Activated CD8-positive, alpha-beta memory T cell treated with anti-CD3 and anti-CD28 coated beads, Interleukin-2, amount 50 U/mL, for 24 hours (primary cell): Measurements from ENCODE around the gene PLEKHM2.
"Not testable (repeated sequence)": the region's sequence is repeated elsewhere in the genome, so short reads cannot be mapped to it uniquely, and the experiment has no call there.

Experiments
- DNase-seq: peaks from one replicate; pipeline ENCODE4 v3.0.0-alpha.2; 2020; ENCODE audit errors: extremely low read depth

PLEKHM2 gene

DNA sequence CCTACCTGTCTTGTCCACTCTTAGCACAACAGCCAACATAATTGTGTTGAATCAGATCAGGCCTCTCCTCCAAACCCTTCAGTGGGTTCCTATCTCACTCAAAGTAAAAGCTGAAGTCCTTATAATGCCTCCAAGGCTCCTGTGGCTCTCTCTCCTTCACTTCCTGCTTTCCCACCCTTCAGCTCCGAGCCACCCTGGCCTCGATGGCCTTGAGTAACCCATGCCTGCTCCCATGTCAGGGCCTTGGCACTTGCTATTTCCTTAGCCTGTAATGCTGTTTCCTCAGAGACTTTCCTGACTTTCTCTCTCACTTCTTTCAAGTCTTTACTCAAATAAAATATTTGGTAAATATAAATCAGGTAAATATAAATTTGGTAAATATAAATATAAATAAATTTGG, 8.1 kb upstream of the PLEKHM2 start:
- DNase-seq = no peak

DNA sequence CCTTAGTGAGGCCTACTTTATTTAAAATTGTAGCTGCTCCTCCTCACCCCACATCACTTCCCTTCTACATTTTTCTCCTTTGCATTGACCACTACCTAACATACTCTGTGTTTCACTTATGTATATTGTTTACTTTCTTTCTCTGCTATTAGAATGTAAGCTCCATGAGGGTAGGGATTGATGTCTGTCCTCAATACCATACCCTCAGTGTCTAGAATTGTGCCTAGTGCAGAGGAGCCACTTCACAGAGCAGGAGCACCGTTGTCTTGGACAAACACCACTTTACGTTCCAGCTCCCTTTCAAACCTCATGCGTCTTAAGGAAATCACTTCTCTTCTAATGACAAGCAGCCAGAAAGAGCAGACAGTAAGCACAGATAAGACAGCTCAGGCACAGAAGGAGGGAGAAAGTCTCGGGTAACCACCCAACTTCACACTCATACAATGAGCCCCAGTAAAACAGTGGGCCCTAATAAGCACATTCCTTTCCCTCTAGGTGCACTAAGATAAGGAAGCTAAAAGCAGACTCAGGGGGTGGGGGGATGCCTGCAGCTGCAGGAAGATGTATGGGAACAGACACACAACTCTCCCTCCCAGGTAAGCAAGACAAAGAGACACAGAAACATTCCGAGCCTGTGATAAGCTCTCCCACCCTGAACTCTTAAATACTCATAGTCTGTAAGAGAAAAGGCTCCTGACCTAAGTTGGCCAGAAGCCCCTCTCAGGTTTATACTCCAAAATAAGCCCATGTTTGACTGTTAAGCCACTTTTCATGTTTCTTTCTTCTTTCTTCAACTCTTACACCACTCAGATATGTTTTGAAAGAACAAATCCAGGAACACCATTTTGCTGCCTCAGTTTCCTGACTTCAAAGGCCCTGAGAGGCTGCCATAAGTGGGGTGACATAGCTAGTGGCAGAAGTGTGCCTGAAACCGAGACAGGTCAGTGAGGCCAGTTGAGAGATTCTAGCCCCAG, 7.1 kb upstream of the PLEKHM2 start:
- no peak for DNase-seq

- no peak for DNase-seq
These were observed 5.5 kb upstream of the PLEKHM2 start for GRCh38 chr1:15678578-15678977.

DNA sequence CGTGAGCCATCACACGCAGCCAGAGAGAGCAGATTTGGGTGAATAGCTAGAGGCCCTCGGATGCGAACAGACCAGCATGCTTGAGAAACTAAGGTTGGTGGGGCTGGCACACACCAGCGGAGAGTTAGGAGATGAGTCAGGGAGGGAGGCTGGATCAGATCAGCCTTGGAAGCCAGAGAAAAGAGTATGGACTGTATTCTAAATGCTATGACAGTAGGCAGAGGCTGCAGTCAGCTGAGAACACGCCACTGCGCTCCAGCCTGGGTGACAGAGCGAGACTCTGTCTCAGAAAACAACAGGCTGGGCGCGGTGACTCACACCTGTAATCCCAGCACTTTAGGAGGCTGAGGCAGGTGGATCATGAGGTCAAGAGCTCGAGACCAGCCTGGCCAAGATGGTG, 4.0 kb upstream of the PLEKHM2 start:
- no peak for DNase-seq

- no peak for DNase-seq
These were observed 3.4 kb upstream of the PLEKHM2 start for GRCh38 chr1:15680561-15681348.

DNA sequence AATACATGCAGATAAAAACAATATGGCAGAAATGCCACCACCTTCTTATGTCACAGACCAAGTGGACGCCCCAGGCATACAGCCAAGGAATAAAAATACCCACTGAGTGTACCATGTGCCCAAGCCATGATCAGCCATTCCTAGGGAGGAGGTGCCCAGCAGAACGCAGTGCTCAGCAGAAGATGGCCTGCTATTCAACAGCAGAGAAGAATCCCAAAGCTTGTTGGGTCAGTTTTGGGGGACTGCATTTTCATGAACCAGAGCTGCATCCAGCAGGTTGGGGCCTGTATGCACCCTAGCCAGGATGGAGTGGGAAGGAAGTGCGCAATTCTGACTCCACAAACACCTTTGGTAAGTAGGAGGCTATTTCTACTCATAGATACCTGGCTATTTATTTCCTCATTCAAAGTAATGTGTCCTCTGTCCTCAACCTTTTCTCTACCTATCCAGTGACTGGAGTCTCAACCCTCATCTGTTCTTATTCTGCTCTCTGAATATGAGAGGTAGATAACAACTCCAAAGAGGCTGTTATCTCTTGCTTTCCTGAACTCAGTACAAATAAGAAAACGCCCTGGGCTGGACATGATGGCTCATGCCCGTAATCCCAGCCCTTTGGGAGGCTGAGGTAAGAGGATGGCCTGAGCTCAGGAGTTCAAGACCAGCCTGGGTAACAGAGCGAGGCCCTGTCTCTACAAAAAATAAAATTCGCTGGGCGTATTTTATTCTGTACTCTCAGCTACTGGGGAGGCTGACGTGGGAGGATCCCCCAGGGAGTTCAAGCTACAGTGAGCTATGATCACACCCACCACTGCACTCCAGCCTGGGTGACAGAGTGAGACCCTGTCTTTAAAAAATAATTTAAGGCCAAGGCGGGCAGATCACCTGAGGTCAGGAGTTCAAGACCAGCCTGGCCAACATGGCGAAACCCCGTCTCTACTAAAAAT, 2.5 kb upstream of the PLEKHM2 start:
- no peak for DNase-seq

GRCh38 chr1:15682936-15683341, 1.2 kb upstream of the PLEKHM2 start:
- no peak for DNase-seq

DNA sequence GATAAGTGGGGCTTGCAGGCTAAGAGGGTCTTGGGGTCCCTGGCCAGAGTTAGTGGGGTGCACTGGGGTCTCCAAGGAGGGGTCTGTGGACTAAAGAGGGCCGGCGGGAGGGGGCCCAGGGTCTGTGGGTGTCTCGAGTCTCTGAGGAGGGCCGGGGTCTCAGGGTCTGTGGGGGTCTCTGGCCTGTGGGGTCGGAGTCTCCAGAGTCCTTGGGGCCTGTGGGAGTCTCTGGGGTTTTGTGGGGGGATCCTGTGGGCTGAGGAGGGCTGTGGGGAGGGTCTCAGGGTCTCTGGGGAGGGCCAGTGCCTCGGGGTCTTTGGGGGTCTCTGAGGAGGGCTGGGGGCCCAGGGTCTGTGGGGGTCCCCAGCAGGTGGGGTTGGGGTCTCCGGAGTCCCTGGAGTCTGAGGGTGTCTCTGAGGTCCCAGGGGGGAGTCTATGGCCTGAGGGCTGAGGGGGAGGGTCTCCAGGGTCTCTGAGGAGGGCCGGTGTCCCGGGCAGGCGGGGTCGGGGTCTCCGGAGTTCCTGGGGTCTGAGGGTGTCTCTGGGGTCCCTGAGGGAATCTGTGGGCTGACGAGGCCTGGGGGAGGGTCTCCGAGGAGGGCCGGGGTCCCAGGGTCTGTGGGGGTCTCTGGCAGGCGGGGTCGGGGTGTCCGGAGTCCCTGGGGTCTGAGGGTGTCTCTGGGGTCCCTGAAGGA, 628 bp upstream of the PLEKHM2 start:
- no peak for DNase-seq

DNA sequence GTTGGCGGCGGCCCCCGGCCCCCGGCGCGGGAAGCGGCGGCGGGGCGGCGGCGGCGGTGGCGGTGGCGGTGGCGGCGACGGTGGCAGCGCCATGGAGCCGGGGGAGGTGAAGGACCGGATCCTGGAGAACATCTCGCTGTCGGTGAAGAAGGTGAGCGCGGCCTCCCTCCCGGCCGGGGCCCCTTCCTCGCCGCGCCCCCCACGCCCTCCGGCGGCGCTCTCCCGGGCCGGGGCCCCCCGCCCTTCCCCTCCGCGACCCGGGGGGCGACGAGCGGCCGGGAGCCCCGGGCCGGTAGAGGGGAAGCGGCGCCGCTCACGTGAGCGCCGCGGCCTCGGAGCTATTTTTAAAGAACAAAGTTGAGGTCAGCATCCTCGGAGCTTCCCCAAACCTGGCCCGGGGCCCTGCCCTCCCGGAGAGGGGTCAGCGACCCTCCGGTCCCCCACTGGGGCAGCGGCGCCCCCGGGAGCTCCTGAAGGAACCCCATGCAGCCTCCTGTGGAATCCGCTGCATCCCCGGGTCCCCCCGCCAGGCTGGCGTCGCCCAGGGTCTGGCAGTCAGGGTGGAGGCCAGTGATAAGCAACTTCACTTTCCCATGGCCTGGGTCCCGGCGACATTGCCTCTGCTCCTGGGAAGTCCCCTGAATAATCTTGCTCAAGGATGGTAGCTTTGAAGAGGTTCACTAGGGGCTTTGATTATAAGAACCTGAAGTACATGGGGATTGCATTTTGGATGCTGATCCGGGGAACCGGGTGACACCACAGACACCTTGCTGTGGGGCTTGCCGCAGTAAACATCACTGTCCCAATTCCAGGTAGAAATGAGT, 560 bp downstream of the PLEKHM2 start:
- no peak for DNase-seq

DNA sequence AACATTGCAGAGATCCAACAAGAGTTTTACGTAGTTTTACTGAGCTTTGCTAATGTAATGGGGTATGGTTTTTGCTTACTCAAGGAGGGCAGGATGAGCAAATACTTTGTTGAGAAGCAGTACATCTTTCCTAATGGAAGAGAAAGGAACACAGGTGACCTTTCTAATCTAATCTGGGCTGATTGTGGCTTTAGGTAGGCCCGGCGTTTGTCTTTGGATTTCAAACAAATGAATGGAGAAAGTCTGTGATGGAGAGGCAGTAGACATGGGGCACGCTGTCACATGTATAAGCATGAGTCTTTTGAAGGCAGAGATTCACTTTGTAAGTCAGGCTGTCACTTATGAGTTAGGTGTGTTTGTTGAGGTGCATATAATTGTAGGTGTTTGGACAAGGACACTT, 1.7 kb downstream of the PLEKHM2 start:
- no peak for DNase-seq

DNA sequence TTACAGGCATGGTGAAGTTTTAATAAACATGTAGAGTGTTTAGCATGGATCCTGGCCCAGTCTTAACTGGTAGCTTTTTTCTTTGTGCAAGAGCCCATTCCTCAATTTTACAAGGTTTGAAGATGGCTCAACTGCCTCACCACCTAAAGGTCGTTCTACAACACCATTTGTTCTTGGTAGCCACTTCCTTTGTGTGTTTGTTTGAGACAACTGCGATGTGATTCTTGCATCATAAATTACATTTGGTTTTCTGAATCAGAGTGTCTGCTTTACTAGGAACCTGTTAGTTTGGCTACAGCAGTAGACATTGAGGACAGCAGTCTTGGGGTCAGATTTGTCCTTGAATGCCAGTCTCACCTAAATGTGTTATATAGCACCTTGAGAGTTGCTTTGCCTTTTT, 3.3 kb downstream of the PLEKHM2 start:
- no peak for DNase-seq

DNA sequence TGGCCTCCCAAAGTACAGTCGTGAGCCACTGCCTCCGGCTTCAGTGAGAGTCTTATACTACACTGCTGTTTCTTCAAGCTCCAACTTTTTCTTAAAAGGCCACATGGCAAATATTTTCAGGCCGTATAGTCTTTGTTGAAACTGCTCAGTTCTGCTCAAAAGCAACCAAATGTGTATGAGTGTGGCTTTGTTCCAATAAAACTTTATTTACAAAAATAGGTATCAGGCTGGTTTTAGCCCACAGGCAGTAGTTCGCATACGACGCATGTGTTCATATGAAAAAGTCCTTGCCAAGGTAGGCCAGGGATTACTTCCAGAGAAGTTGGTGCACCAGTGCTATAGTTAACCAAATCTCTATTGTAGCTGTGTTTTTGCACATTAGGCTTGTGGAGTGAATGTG, 6.2 kb downstream of the PLEKHM2 start:
- no peak for DNase-seq

- no peak for DNase-seq
These were observed 7.4 kb downstream of the PLEKHM2 start for GRCh38 chr1:15691434-15692032.

DNA sequence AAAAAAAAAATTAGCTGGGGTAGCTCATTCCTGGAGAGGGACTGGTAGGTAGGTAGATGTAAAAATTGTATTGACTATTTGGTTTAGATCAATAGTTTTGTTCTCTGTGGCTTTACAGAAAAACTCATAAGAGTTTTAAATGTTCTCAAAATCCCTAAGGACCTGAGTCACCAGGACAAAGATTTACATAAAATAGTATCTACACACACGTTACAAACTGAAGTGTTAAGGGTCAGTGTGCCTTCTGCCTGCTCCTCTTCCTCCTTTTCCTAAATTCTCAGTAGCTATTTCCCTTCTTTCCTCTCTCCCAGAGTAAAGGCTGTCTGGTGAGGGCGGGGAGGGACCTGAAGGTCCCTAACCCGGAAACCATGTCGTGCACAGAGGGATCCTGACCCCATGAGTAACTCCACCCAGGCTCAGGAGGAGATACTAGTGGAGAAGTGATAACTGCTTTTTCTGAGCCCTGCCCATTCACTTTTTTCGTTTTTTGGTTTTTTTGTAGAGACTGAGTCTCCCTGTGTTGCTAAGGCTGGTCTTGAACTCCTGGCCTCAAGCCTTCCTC, 8.1 kb downstream of the PLEKHM2 start:
- DNase-seq = no peak

GRCh38 chr1:15693371-15693770, 9.3 kb downstream of the PLEKHM2 start:
- no peak for DNase-seq

GRCh38 chr1:15696956-15697521, 12.9 kb downstream of the PLEKHM2 start:
- no peak for DNase-seq

- no peak for DNase-seq
These were observed 14.1 kb downstream of the PLEKHM2 start for GRCh38 chr1:15698201-15698600.

- not testable (repeated sequence) for DNase-seq
These were observed 15.2 kb downstream of the PLEKHM2 start for GRCh38 chr1:15699321-15699720.

DNA sequence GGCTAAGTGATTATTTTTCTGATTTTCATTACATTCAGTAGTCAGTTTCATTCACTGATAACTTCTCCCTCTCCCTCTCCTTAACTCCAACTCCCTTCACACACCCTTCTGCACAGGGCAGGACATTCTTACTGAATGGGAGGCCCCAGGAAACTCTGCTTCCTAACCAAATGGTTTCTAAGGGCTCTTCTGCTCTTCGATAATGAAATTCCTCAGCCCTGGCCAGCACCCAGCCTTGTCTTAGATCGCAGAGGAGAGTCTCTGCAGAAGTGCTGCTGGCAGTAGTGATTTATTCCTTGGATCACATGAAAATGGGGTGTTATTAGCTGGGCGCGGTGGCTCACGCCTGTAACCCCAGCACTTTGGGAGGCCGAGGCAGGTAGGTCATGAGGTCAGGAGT, 16.4 kb downstream of the PLEKHM2 start:
- DNase-seq = no peak
